Ishikawa (cell line): Measurements from ENCODE around the gene EAF2.

ENCODE experiments used
- CREB1 ChIP-seq: IDR thresholded peaks from 2 replicates; pipeline ENCODE4 v1.6.1; 2012; ENCODE audit warnings: low read depth
- EGR1 ChIP-seq: IDR thresholded peaks from 2 replicates; pipeline ENCODE4 v1.6.1; 2012
- EP300 ChIP-seq: IDR thresholded peaks from 2 replicates; pipeline ENCODE4 v1.6.1; 2012; ENCODE audit warnings: borderline replicate concordance
- MAX ChIP-seq: IDR thresholded peaks from 2 replicates; pipeline ENCODE4 v1.6.1; 2012
- NFIC ChIP-seq: IDR thresholded peaks from 2 replicates; pipeline ENCODE4 v1.6.1; 2012
- REST ChIP-seq: IDR thresholded peaks from 2 replicates; pipeline ENCODE4 v1.6.1; 2012; ENCODE audit warnings: low read depth, mild to moderate bottlenecking
- TAF1 ChIP-seq: IDR thresholded peaks from 2 replicates; pipeline ENCODE4 v1.6.1; 2012; ENCODE audit warnings: low read depth, mild to moderate bottlenecking
- TCF12 ChIP-seq: IDR thresholded peaks from 2 replicates; pipeline ENCODE4 v1.6.1; 2012; ENCODE audit warnings: low read depth
- YY1 ChIP-seq: IDR thresholded peaks from 2 replicates; pipeline ENCODE4 v1.6.1; 2012; ENCODE audit warnings: low read depth
- ZBTB7A ChIP-seq: IDR thresholded peaks from 2 replicates; pipeline ENCODE4 v1.6.1; 2012; ENCODE audit warnings: low read depth

GRCh38 chr3:121926380-121926779 lies 91.4 kb downstream of the EAF2 start:
- TF ChIP-seq REST: no peak
- TF ChIP-seq NFIC: no peak
- TF ChIP-seq YY1: no peak
- no peak for TF ChIP-seq EP300
- TF ChIP-seq EGR1: no peak
- no peak for TF ChIP-seq ZBTB7A
- TF ChIP-seq TCF12: no peak
- no peak for TF ChIP-seq CREB1
- TF ChIP-seq MAX: no peak
- TF ChIP-seq TAF1: no peak
